Fibroblast of lung (primary cell): ENCODE results near the gene DNPH1. TPM values are rescaled to one million over a fixed set of nuclear protein-coding genes. Genes with fewer than 3 reads are reported as not detected.

Experiments
- DNase-seq, 2 donors: peaks; one replicate each; pipeline versions ENCODE4 v3.0.0 to v3.0.0-alpha.2; 2010; ENCODE audit warnings: low read depth in 2 of 2
- H2AFZ ChIP-seq: 2 replicates; pipeline ENCODE4 v1.5.1; 2012; ENCODE audit warnings: low read length, control low read depth, inconsistent platforms
- H3K27ac ChIP-seq: 2 replicates; pipeline ENCODE4 v1.5.1; 2011; ENCODE audit warnings: low read length, control low read depth; ENCODE audit not compliant: insufficient read depth
- H3K27me3 ChIP-seq: 2 replicates; pipeline ENCODE4 v1.5.1; 2011; ENCODE audit warnings: mild to moderate bottlenecking, low read length; ENCODE audit not compliant: control insufficient read depth, insufficient read depth
- H3K36me3 ChIP-seq: 2 replicates; pipeline ENCODE4 v1.5.1; 2011; ENCODE audit warnings: low read length; ENCODE audit not compliant: control insufficient read depth, insufficient read depth
- H3K4me1 ChIP-seq: 2 replicates; pipeline ENCODE4 v1.5.1; 2011; ENCODE audit warnings: low read length; ENCODE audit not compliant: control insufficient read depth, insufficient read depth; ENCODE audit errors: extremely low read depth
- H3K4me2 ChIP-seq: 2 replicates; pipeline ENCODE4 v1.5.1; 2011; ENCODE audit warnings: low read length, control low read depth; ENCODE audit not compliant: insufficient read depth; ENCODE audit errors: extremely low read depth
- H3K4me3 ChIP-seq, 4 experiments: fragments of 200-600 bp in 1 of 4; sonication (generic) in 1 of 4; replicated peaks in 1 of 4; 2 replicates each; pipeline ENCODE4 v1.5.1; 2011 to 2016; ENCODE audit warnings: low read length in 4 of 4, low read depth in 3 of 4, mild to moderate bottlenecking in 3 of 4, control low read depth in 2 of 4, inconsistent platforms in 1 of 4, mixed read lengths in 1 of 4; ENCODE audit not compliant: insufficient read depth in 1 of 4; ENCODE audit errors: control extremely low read depth in 1 of 4
- H3K79me2 ChIP-seq: 2 replicates; pipeline ENCODE4 v1.5.1; 2012; ENCODE audit warnings: mild to moderate bottlenecking, low read length, inconsistent platforms; ENCODE audit not compliant: control insufficient read depth, insufficient read depth
- H3K9ac ChIP-seq: 2 replicates; pipeline ENCODE4 v1.5.1; 2011; ENCODE audit warnings: mild to moderate bottlenecking, low read length, control low read depth; ENCODE audit not compliant: insufficient read depth
- H3K9me3 ChIP-seq: 2 replicates; pipeline ENCODE4 v1.5.1; 2012; ENCODE audit warnings: low read depth, low read length; ENCODE audit not compliant: control insufficient read depth, insufficient read depth
- H4K20me1 ChIP-seq: 2 replicates; pipeline ENCODE4 v1.5.1; 2011; ENCODE audit warnings: low read length; ENCODE audit not compliant: control insufficient read depth, insufficient read depth; ENCODE audit errors: extremely low read depth
- CTCF ChIP-seq, 2 donors: IDR thresholded peaks in 1 of 2; conservative IDR thresholded peaks in 1 of 2; 1 replicate in 1 of 2; 2 replicates in 1 of 2; pipeline ENCODE4 v1.5.1; 2011 to 2012; ENCODE audit warnings: low read length in 2 of 2, control low read depth in 1 of 2, inconsistent platforms in 1 of 2, low read depth in 1 of 2, mild to moderate bottlenecking in 1 of 2
- EZH2 ChIP-seq: IDR thresholded peaks from 2 replicates; pipeline ENCODE4 v1.5.1; 2012; ENCODE audit warnings: low read length, control low read depth, mild to moderate bottlenecking; ENCODE audit errors: missing control alignments
- polyA plus RNA-seq, 2 donors: library from polyadenylated mRNA; depleted of rRNA in 1 of 2; stranded (reverse) in 1 of 2; unstranded in 1 of 2; fragments of >200 nt; gene quantifications; 2 replicates each; pipeline ENCODE4 v1.2.1, GENCODE V29; 2011 to 2012; ENCODE audit warnings: missing spikeins in 1 of 2
- total RNA-seq: library from RNA; depleted of rRNA; stranded (reverse); fragments of >200 nt; gene quantifications from 2 replicates; pipeline ENCODE4 v1.2.1, GENCODE V29; 2014

Gene DNPH1
- total and polyA plus RNA-seq, 2 donors (not counting 1 experiment from before 2014, with no cell fraction given) = 31.2 to 52.5 TPM

- Histone ChIP-seq H3K9me3 (no peaks in the 10 kb centered on the region), H3K79me2 (no peaks in the 10 kb centered on the region), H3K9ac (no peak overlapping the region), H3K4me3 (no peak overlapping the region), H3K27me3 (no peaks in the 10 kb centered on the region), H4K20me1 (no peaks in the 10 kb centered on the region), H3K36me3 (peaks cover 7% of the 10 kb centered on the region), H3K27ac (no peak overlapping the region), H3K4me2 (no peak overlapping the region), H2AFZ (no peak overlapping the region), H3K4me1 (no peaks in the 10 kb centered on the region)
- DNase-seq = no peak
- TF ChIP-seq CTCF (conservative IDR thresholded peaks at IDR 0.05 in 1 of 2, IDR thresholded peaks at IDR 0.05 in 1 of 2; ENCODE audit: low read depth in 1 of 2, low read length in 2 of 2) (no peak), EZH2 (no peak)
These were observed 14.2 kb downstream of the DNPH1 start for GRCh38 chr6:43215066-43215465.

GRCh38 chr6:43213431-43213830 is 15.8 kb downstream of the DNPH1 start:
- no peaks in the 10 kb centered on the region for H4K20me1 ChIP-seq
- peaks cover 7% of the 10 kb centered on the region for H3K36me3 ChIP-seq
- no peak overlapping the region for H3K9ac ChIP-seq
- no peak overlapping the region for H2AFZ ChIP-seq
- H3K27me3 ChIP-seq = no peaks in the 10 kb centered on the region
- no peak for DNase-seq
- no peaks in the 10 kb centered on the region for H3K9me3 ChIP-seq
- no peak for TF ChIP-seq CTCF (conservative IDR thresholded peaks at IDR 0.05 in 1 of 2, IDR thresholded peaks at IDR 0.05 in 1 of 2; ENCODE audit: low read depth in 1 of 2, low read length in 2 of 2)
- no peak for TF ChIP-seq EZH2
- H3K4me2 ChIP-seq = no peak overlapping the region
- H3K27ac ChIP-seq = no peak overlapping the region
- no peak overlapping the region for H3K4me3 ChIP-seq
- no peaks in the 10 kb centered on the region for H3K4me1 ChIP-seq
- H3K79me2 ChIP-seq = no peaks in the 10 kb centered on the region

- Histone ChIP-seq H3K36me3 (peaks cover 7% of the 10 kb centered on the region), H3K4me2 (no peak overlapping the region), H3K9ac (no peak overlapping the region), H4K20me1 (no peaks in the 10 kb centered on the region), H3K4me1 (no peaks in the 10 kb centered on the region), H3K4me3 (no peak overlapping the region), H3K27me3 (no peaks in the 10 kb centered on the region), H3K79me2 (no peaks in the 10 kb centered on the region), H3K27ac (no peak overlapping the region), H2AFZ (no peak overlapping the region), H3K9me3 (no peaks in the 10 kb centered on the region)
- DNase-seq = no peak
- no peak for TF ChIP-seq EZH2
- TF ChIP-seq CTCF (conservative IDR thresholded peaks at IDR 0.05 in 1 of 2, IDR thresholded peaks at IDR 0.05 in 1 of 2; ENCODE audit: low read depth in 1 of 2, low read length in 2 of 2) = no peak
These were observed 17.3 kb downstream of the DNPH1 start for GRCh38 chr6:43211955-43212354.
